Neutrophil (primary cell): Measurements from ENCODE around the gene NBEA.

Experiments used
- H3K27ac ChIP-seq: fragments of 200-600 bp; sonication (generic); 2 replicates; pipeline ENCODE4 v1.5.1; 2016; ENCODE audit warnings: mild to moderate bottlenecking, moderate library complexity
- H3K27me3 ChIP-seq: fragments of 200-600 bp; sonication (generic); 2 replicates; pipeline ENCODE4 v1.6.0; 2016; ENCODE audit warnings: mild to moderate bottlenecking
- H3K36me3 ChIP-seq: fragments of 200-600 bp; sonication (generic); 2 replicates; pipeline ENCODE4 v1.5.1; 2017
- H3K4me1 ChIP-seq, 2 experiments: fragments of 200-600 bp in 1 of 2; sonication (generic) in 1 of 2; 1 replicate in 1 of 2; 2 replicates in 1 of 2; pipeline versions ENCODE4 v1.5.1 to v1.6.1; 2013 to 2016; ENCODE audit warnings: low read depth in 1 of 2, low read length in 1 of 2, mild to moderate bottlenecking in 1 of 2, moderate library complexity in 1 of 2; ENCODE audit not compliant: control insufficient read depth in 1 of 2, insufficient read depth in 1 of 2
- H3K4me3 ChIP-seq, 2 experiments: fragments of 200-600 bp in 1 of 2; sonication (generic) in 1 of 2; 1 replicate in 1 of 2; 2 replicates in 1 of 2; pipeline ENCODE4 v1.5.1; 2013 to 2016; ENCODE audit warnings: low read depth in 1 of 2, low read length in 1 of 2, mild to moderate bottlenecking in 1 of 2, moderate library complexity in 1 of 2
- H3K9me3 ChIP-seq: fragments of 200-600 bp; sonication (generic); 2 replicates; pipeline ENCODE4 v1.5.1; 2016
- CTCF ChIP-seq: fragments of 200-600 bp; sonication (generic); IDR thresholded peaks from 2 replicates; pipeline ENCODE4 v1.5.1; 2016; ENCODE audit warnings: antibody characterized with exemption

Gene NBEA

GRCh38 chr13:35518337-35518946, 576.4 kb downstream of the NBEA start:
- H3K27ac ChIP-seq: no peak overlapping the region

GRCh38 chr13:35524171-35524570, 582.1 kb downstream of the NBEA start:
- no peaks in the 10 kb centered on the region for H3K27me3 ChIP-seq
- H3K4me1 ChIP-seq: no peaks in the 10 kb centered on the region
- H3K27ac ChIP-seq: no peak overlapping the region
- no peak for TF ChIP-seq CTCF
- H3K9me3 ChIP-seq: no peaks in the 10 kb centered on the region
- H3K4me3 ChIP-seq: no peak overlapping the region
- no peaks in the 10 kb centered on the region for H3K36me3 ChIP-seq

More at GRCh38 chr13:35518337-35518946, 576.4 kb downstream of the NBEA start:
- H3K4me1 ChIP-seq: no peaks in the 10 kb centered on the region
- TF ChIP-seq CTCF: no peak
- no peak overlapping the region for H3K4me3 ChIP-seq
- H3K36me3 ChIP-seq: no peaks in the 10 kb centered on the region
- H3K9me3 ChIP-seq: no peaks in the 10 kb centered on the region
- no peaks in the 10 kb centered on the region for H3K27me3 ChIP-seq

- TF ChIP-seq CTCF: no peak
- Histone ChIP-seq H3K9me3 (no peaks in the 10 kb centered on the region), H3K36me3 (no peaks in the 10 kb centered on the region), H3K27ac (no peak overlapping the region), H3K4me1 (no peaks in the 10 kb centered on the region), H3K27me3 (no peaks in the 10 kb centered on the region), H3K4me3 (no peak overlapping the region)
Measured at GRCh38 chr13:35526577-35526976, 584.5 kb downstream of the NBEA start.

GRCh38 chr13:35527451-35527850, 585.4 kb downstream of the NBEA start:
- no peaks in the 10 kb centered on the region for H3K9me3 ChIP-seq
- no peaks in the 10 kb centered on the region for H3K4me1 ChIP-seq
- no peak for TF ChIP-seq CTCF
- H3K27ac ChIP-seq: no peak overlapping the region
- no peaks in the 10 kb centered on the region for H3K27me3 ChIP-seq
- H3K36me3 ChIP-seq: no peaks in the 10 kb centered on the region
- H3K4me3 ChIP-seq: no peak overlapping the region

- H3K4me1 ChIP-seq: no peaks in the 10 kb centered on the region
- no peaks in the 10 kb centered on the region for H3K9me3 ChIP-seq
- H3K27ac ChIP-seq: no peak overlapping the region
- no peaks in the 10 kb centered on the region for H3K36me3 ChIP-seq
- no peak for TF ChIP-seq CTCF
- H3K27me3 ChIP-seq: no peaks in the 10 kb centered on the region
- no peak overlapping the region for H3K4me3 ChIP-seq
Measured at GRCh38 chr13:35530147-35530546, 588.1 kb downstream of the NBEA start.
